Measurements from ENCODE around the gene SYT7.
A peak's percentile ranks its signal among the peaks of the same experiment; 100 is the strongest.

The SYT7 gene

GRCh38 chr11:61609000-61609979 is 28.4 kb upstream of the SYT7 start:
- no peak for DNase-seq

- no peak for DNase-seq
These were observed 27.2 kb upstream of the SYT7 start for GRCh38 chr11:61607920-61608599.

- DNase-seq: no peak
These were observed 26.6 kb upstream of the SYT7 start for GRCh38 chr11:61607426-61607825.

DNA sequence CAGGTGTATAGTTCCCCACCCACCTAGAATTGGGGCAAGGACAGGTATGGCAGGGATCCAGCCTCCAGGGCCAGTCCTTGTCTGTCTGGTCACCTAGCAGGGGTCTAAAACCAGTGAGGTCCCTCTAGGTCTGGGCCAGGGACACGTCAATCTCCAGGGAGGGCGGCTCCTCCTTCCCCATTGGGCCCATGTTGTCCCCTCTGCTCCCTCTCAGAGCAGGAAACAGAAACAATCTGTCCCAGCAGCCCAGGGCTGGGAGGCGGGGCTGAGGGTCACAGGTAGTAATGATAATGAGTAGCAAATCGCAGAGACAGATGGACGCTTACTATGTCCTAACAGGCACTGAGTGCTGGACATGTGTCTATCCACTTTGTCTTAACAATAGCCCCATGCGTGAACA is 22.8 kb upstream of the SYT7 start:
- no peak for DNase-seq

- DNase-seq: no peak
These were observed 22.1 kb upstream of the SYT7 start for GRCh38 chr11:61602775-61603569.

- no peak for DNase-seq
These were observed 20.6 kb upstream of the SYT7 start for GRCh38 chr11:61601512-61601911.

- no peak for DNase-seq
These were observed 19.3 kb upstream of the SYT7 start for GRCh38 chr11:61599968-61600710.

- no peak for DNase-seq
These were observed 18.3 kb upstream of the SYT7 start for GRCh38 chr11:61598886-61599868.

GRCh38 chr11:61598374-61598773 is 17.5 kb upstream of the SYT7 start:
- no peak for DNase-seq

- no peak for DNase-seq
These were observed 16.1 kb upstream of the SYT7 start for GRCh38 chr11:61596990-61597389.

- DNase-seq: no peak
These were observed 15.7 kb upstream of the SYT7 start for GRCh38 chr11:61596542-61596941.

- no peak for DNase-seq
These were observed 14.0 kb upstream of the SYT7 start for GRCh38 chr11:61594907-61595257.

GRCh38 chr11:61593151-61593550 is 12.3 kb upstream of the SYT7 start:
- no peak for DNase-seq

DNA sequence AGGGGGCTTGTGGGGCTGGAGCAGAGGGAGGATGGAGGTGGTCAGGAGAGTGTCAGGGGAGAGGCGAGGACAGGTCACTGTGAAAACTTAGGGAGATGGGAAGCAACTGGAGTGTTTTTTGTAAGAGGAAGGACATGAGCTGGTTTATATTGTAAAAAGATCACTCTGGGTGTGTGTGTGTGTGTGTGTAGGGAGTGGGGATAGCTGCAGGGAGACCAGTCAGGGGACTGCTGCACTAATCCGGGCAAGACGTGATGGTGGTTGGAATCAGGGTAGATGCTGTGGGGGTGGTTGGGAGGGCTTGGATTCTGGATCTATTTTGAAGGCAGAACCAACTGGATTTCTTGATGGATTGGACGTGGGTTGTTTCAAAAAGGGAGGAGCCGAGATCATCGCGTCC is 11.3 kb upstream of the SYT7 start:
- DNase-seq: no peak

DNA sequence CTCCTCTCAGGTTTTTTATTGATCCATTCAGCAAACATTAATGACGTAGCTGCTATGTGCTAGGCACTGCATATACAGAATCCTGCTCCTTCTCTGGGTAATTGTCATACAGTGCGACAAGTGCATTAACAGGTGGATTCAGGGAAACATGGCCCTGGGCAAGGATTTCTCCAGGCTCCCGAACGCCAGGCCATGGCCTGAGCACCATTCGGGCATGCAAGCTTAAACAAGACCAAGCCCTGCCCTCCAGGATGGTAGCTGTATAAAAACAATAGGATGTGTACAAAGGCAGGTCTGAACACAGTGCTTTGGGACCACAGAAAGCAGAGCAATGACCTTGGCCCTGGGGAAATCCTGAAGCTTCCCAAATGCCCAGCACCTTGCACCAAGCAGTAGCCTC is 9.1 kb upstream of the SYT7 start:
- no peak for DNase-seq

- DNase-seq: no peak
These were observed 7.9 kb upstream of the SYT7 start for GRCh38 chr11:61588728-61589191.

DNA sequence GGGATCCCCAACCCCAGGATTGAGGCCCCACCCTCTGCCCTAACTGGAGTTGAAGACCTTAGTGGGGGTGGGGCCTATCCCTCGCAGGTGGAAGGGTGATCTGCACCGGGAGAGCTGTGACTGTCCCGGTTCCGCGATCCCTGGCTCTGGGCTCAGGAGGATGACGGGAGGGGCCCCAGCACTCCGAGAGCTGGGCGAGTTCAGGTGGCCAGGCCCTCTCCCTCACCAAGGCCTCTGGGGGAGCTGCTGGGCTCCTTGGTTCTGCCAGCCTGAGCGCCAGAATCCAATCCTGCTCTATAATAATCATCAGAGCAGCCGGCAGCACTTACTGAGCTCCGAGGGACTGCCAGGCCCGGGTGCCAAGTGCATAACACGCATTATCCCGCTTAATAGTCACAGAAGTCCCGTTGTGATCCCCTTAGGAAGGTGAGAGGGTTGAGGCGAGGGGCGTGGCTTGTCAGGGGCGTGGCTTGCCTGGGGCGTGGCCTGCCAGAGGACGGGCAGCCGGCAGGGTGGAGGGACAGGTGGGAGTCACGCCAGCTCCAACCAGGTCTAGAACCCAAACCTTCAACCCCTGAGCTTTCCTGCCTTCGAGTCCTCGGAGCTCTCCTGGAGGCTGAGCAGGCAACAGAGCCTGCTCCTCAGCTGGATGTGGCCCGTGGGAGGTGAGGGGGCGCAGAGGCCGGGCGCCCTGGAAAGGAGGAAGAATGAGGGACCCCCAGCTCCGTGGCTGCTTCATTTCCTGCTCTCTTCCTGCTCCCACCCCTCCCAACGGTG is 7.3 kb upstream of the SYT7 start:
- peak; percentile 40 for DNase-seq

GRCh38 chr11:61587541-61587941 is 6.7 kb upstream of the SYT7 start:
- peak; percentile 13 for DNase-seq

- no peak for DNase-seq
These were observed 6.0 kb upstream of the SYT7 start for GRCh38 chr11:61586792-61587430.

GRCh38 chr11:61585115-61585514 is 4.2 kb upstream of the SYT7 start:
- DNase-seq: no peak
